Sigmoid colon (tissue), 7 donors: Measurements from ENCODE around the gene ADGRG2. TPM values are rescaled to one million over a fixed set of nuclear protein-coding genes. Genes with fewer than 3 reads are reported as not detected.

ENCODE experiments used
- DNase-seq: peaks from one replicate; pipeline ENCODE4 v3.0.0-alpha.2; 2019
- H3K27ac ChIP-seq, 4 donors: fragments of 200-600 bp; sonication (generic); one replicate each; pipeline ENCODE4 v1.5.1; 2016 to 2019; ENCODE audit warnings: mild to moderate bottlenecking in 1 of 4
- H3K27me3 ChIP-seq, 3 donors: fragments of 200-600 bp; sonication (generic); one replicate each; pipeline ENCODE4 v1.5.1; 2019; ENCODE audit warnings: mild to moderate bottlenecking in 1 of 3
- H3K36me3 ChIP-seq, 4 donors: fragments of 200-600 bp; sonication (generic); one replicate each; pipeline ENCODE4 v1.5.1; 2016 to 2019
- H3K4me1 ChIP-seq, 4 donors: fragments of 200-600 bp; sonication (generic); one replicate each; pipeline ENCODE4 v1.5.1; 2017 to 2019
- H3K4me3 ChIP-seq, 4 donors: fragments of 200-600 bp; sonication (generic); one replicate each; pipeline ENCODE4 v1.5.1; 2017 to 2019; ENCODE audit warnings: mild to moderate bottlenecking in 2 of 4, moderate library complexity in 1 of 4
- H3K9me3 ChIP-seq, 4 donors: fragments of 200-600 bp in 3 of 4; sonication (generic) in 3 of 4; one replicate each; pipeline versions ENCODE4 v1.5.1 to v1.6.1; 2013 to 2019
- EP300 ChIP-seq, 4 donors: sonication (generic); formaldehyde crosslinking; IDR thresholded peaks; one replicate each; pipeline ENCODE4 v1.6.1; 2017; ENCODE audit warnings: antibody characterized with exemption in 4 of 4
- POLR2A ChIP-seq, 2 donors: fragments of 450-650 bp; IDR thresholded peaks; one replicate each; pipeline ENCODE4 v1.6.1; 2016; ENCODE audit warnings: antibody characterized with exemption in 2 of 2, mild to moderate bottlenecking in 2 of 2, moderate library complexity in 2 of 2
- POLR2AphosphoS5 ChIP-seq, 4 donors: sonication (generic); formaldehyde crosslinking; IDR thresholded peaks; one replicate each; pipeline ENCODE4 v1.6.1; 2017; ENCODE audit warnings: antibody characterized with exemption in 4 of 4
- WGBS, 2 donors: extraction: QIAGEN DNeasy Blood & Tissue Kit; methylation state at CpG; one replicate each; pipeline ENCODE4 v1.1.7; 2013; 5-methylcytosine and 5-hydroxymethylcytosine counted together
- intact Hi-C: fragments of 100-400 bp; cut with DNase I; formaldehyde crosslinking; loops from one replicate; pipeline ENCODE4 v1.15.1; 2023
- polyA plus RNA-seq, 3 donors: library from polyadenylated mRNA; stranded (reverse); fragments of 200-250 nt; gene quantifications; one replicate each; pipeline ENCODE4 v1.2.3, GENCODE V29; 2013
- total RNA-seq, 4 donors: library from RNA; depleted of rRNA; stranded (reverse); fragments of >200 nt; gene quantifications; one replicate each; pipeline ENCODE4 v1.1.0, GENCODE V29; 2016
- TF ChIP-seq, protein P1 (sequence below), 4 experiments: fragments of 450-650 bp in 3 of 4; fragments of 200-600 bp in 1 of 4; IDR thresholded peaks; one replicate each; pipeline ENCODE4 v1.5.1; 2016 to 2019; ENCODE audit warnings: antibody characterized with exemption in 4 of 4, mild to moderate bottlenecking in 3 of 4, moderate library complexity in 2 of 4
- donor health status: healthy with polysubstance abuse.
- donor health status: Bipolar disorder and iron deficiency.
- donor health status: healthy.

ADGRG2 gene
- total and polyA plus RNA-seq, 7 donors: under 0.01 to 2.5 (median 0.81) TPM; not detected in 1

DNA sequence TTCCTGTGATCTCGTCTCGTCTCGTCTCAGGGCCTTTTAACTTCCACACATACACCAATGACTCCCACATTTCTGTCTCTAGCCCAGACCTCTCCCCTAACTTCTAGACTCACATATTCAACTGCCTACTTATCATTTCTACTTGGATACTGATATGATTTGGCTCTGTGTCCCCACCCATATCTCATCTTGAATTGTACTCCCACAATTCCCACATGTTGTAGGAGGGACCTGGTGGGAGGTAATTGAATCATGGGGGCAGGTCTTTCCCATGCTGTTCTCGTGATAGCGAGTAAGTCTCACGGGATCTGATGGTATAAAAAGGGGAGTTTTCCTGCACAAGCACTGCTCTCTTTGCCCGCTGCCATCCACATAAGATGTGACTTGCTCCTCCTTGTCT is 147.3 kb downstream of the ADGRG2 start:
- TF ChIP-seq EP300 (IDR thresholded peaks at IDR 0.05) (no peak), POLR2A (IDR thresholded peaks at IDR 0.05) (no peak), POLR2AphosphoS5 (IDR thresholded peaks at IDR 0.05) (no peak)
- TF ChIP-seq, protein P1, sequence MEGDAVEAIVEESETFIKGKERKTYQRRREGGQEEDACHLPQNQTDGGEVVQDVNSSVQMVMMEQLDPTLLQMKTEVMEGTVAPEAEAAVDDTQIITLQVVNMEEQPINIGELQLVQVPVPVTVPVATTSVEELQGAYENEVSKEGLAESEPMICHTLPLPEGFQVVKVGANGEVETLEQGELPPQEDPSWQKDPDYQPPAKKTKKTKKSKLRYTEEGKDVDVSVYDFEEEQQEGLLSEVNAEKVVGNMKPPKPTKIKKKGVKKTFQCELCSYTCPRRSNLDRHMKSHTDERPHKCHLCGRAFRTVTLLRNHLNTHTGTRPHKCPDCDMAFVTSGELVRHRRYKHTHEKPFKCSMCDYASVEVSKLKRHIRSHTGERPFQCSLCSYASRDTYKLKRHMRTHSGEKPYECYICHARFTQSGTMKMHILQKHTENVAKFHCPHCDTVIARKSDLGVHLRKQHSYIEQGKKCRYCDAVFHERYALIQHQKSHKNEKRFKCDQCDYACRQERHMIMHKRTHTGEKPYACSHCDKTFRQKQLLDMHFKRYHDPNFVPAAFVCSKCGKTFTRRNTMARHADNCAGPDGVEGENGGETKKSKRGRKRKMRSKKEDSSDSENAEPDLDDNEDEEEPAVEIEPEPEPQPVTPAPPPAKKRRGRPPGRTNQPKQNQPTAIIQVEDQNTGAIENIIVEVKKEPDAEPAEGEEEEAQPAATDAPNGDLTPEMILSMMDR (IDR thresholded peaks at IDR 0.05): no peak

GRCh38 chrX:18973527-18974192 is 148.6 kb downstream of the ADGRG2 start:
- no peaks in the 10 kb centered on the region for H3K27me3 ChIP-seq
- 24 to 75% methylated on average over 7 of the region's 7 CpGs for WGBS, 2 donors
- H3K4me3 ChIP-seq: no peak overlapping the region
- intact Hi-C loops: no loop called here
- H3K36me3 ChIP-seq: no peaks in the 10 kb centered on the region
- no peak for DNase-seq
- TF ChIP-seq POLR2AphosphoS5 (IDR thresholded peaks at IDR 0.05): no peak
- no peak for TF ChIP-seq EP300 (IDR thresholded peaks at IDR 0.05)
- TF ChIP-seq POLR2A (IDR thresholded peaks at IDR 0.05): no peak
- TF ChIP-seq, protein P1 (IDR thresholded peaks at IDR 0.05): no peak
- H3K4me1 ChIP-seq: no peaks in the 10 kb centered on the region
- H3K9me3 ChIP-seq: no peaks in the 10 kb centered on the region
- no peak overlapping the region for H3K27ac ChIP-seq

More for the DNA sequence above, 147.3 kb downstream of the ADGRG2 start:
- WGBS, 2 donors: 97% methylated on average over 7 of the region's 7 CpGs
- H3K36me3 ChIP-seq: no peaks in the 10 kb centered on the region
- no peak for DNase-seq
- intact Hi-C loops: no loop called here
- H3K27ac ChIP-seq: no peak overlapping the region
- H3K4me1 ChIP-seq: no peaks in the 10 kb centered on the region
- H3K27me3 ChIP-seq: no peaks in the 10 kb centered on the region
- no peak overlapping the region for H3K4me3 ChIP-seq
- no peaks in the 10 kb centered on the region for H3K9me3 ChIP-seq

DNA sequence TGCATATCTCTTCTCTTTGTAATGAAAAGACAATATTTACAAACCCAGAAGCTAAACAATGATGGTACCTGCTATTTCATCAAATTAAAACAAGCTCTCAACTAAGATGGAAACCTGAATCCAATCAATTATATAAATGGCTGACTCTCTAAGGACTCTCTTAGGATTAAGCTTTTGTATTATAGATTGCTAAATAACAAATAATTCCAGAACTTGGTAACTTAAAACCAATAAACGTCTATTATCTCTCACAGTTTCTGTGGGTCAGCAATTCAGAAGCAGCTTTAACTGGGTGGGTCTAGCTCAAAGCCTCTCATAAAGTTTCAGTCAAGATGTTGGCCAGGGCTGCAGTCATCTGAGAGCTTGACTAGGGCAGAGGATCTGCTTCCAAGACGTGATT is 150.8 kb downstream of the ADGRG2 start:
- H3K9me3 ChIP-seq: no peaks in the 10 kb centered on the region
- H3K27ac ChIP-seq: no peak overlapping the region
- no peak for TF ChIP-seq POLR2A (IDR thresholded peaks at IDR 0.05)
- TF ChIP-seq POLR2AphosphoS5 (IDR thresholded peaks at IDR 0.05): no peak
- TF ChIP-seq, protein P1 (IDR thresholded peaks at IDR 0.05): no peak
- no peak for TF ChIP-seq EP300 (IDR thresholded peaks at IDR 0.05)
- H3K36me3 ChIP-seq: no peaks in the 10 kb centered on the region
- 19 to 42% methylated on average over 2 of the region's 2 CpGs for WGBS, 2 donors
- intact Hi-C loops: no loop called here
- no peaks in the 10 kb centered on the region for H3K27me3 ChIP-seq
- H3K4me3 ChIP-seq: no peak overlapping the region
- no peak for DNase-seq
- no peaks in the 10 kb centered on the region for H3K4me1 ChIP-seq

GRCh38 chrX:18970465-18970864 is 151.8 kb downstream of the ADGRG2 start:
- intact Hi-C loops: no loop called here
- DNase-seq: no peak
- Histone ChIP-seq H3K4me3 (no peak overlapping the region), H3K27ac (no peak overlapping the region), H3K36me3 (no peaks in the 10 kb centered on the region), H3K27me3 (no peaks in the 10 kb centered on the region), H3K9me3 (no peaks in the 10 kb centered on the region), H3K4me1 (no peaks in the 10 kb centered on the region)
- TF ChIP-seq EP300 (IDR thresholded peaks at IDR 0.05) (no peak), POLR2AphosphoS5 (IDR thresholded peaks at IDR 0.05) (no peak), POLR2A (IDR thresholded peaks at IDR 0.05) (no peak)
- TF ChIP-seq, protein P1 (IDR thresholded peaks at IDR 0.05): no peak

GRCh38 chrX:18966624-18967023 is 155.6 kb downstream of the ADGRG2 start:
- no peak overlapping the region for H3K27ac ChIP-seq
- no peaks in the 10 kb centered on the region for H3K9me3 ChIP-seq
- H3K4me3 ChIP-seq: no peak overlapping the region
- no peaks in the 10 kb centered on the region for H3K36me3 ChIP-seq
- WGBS, 2 donors: 90 to 95% methylated on average over 5 of the region's 5 CpGs
- TF ChIP-seq POLR2AphosphoS5 (IDR thresholded peaks at IDR 0.05) (no peak), POLR2A (IDR thresholded peaks at IDR 0.05) (no peak), EP300 (IDR thresholded peaks at IDR 0.05) (no peak)
- TF ChIP-seq, protein P1 (IDR thresholded peaks at IDR 0.05): no peak
- intact Hi-C loops: no loop called here
- no peak for DNase-seq
- H3K4me1 ChIP-seq: no peaks in the 10 kb centered on the region
- H3K27me3 ChIP-seq: no peaks in the 10 kb centered on the region
